Measurements from ENCODE around the gene OR2T34.
"Not testable (repeated sequence)": the region's sequence is repeated elsewhere in the genome, so short reads cannot be mapped to it uniquely, and the experiment has no call there.

The OR2T34 gene

DNA sequence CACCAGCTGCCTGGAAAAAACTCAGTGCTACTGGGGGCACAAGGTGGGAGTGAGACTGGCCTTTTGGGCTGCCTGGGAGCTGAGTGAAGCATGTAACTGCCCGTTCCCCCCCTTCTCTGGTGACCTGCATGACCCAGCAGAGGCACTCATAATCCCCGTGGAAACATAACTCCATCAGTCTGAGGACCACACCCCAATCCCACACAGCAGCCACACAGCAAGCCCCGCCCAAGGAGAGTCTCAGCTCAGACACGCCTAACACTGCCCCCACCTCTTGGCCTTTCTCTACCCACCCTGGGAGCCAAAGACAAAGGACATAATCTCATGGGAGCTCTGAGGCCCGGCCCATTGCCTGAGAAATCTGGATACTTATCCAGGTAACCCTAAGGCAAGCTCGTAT is 23.5 kb downstream of the OR2T34 start:
- DNase-seq = not testable (repeated sequence)

DNA sequence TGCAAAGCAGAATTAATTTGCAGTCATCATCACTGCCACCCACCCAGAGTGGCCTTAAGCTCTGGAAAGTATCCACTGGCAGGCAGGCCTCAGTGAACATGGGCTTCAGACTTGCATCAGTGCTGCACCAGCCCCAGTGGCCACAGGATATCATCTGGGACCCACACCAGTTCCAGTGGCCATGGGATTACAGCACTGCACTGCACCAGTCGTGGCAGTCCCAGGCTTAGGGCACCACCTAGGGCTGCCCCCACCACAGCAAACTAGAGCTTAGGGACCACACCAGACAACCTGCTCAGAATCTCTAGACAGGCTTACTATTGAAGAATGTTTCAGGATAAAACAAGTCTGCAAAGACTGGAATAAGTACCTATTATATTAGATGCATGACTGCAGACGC is 27.2 kb downstream of the OR2T34 start:
- DNase-seq = not testable (repeated sequence)

DNA sequence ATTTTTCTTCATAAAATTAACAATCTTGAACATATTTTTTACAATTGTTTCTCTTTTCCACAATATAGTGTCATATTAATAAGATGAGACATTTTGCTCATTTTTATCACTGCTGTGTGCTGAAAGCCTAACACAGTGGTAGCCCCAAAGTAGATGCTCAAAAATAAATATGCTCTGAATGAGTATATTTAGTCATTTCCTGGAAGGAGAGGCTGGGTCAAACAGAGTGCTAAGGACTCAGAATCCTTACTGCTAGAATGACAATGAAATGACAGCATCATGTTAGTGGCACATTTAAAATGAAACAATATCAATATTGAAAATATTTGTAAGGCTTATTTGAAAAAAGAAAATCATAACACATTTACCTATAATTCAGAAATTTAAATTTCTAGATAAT is 37.1 kb downstream of the OR2T34 start:
- not testable (repeated sequence) for DNase-seq

Measured in DMS79 (cell line).